GM12891 (cell line): Measurements from ENCODE around the gene AGA.

Experiments
- POLR2A ChIP-seq: IDR thresholded peaks from 2 replicates; pipeline ENCODE4 v1.6.1; 2011; ENCODE audit warnings: low read depth, low read length, control low read depth
- POLR2AphosphoS5 ChIP-seq: IDR thresholded peaks from 2 replicates; pipeline ENCODE4 v1.6.1; 2011; ENCODE audit warnings: low read depth, low read length, control low read depth

GRCh38 chr4:177448850-177449249, 6.6 kb upstream of the AGA start:
- TF ChIP-seq POLR2A (no peak), POLR2AphosphoS5 (no peak)
